Head of caudate nucleus (tissue), 42 donors: Measurements from ENCODE around the gene KLHL4.
"Not testable (repeated sequence)": the region's sequence is repeated elsewhere in the genome, so short reads cannot be mapped to it uniquely, and the experiment has no call there.

Experiments
- DNase-seq, 42 donors: peaks; one replicate each; pipeline versions ENCODE4 v3.0.0 to v3.0.0-alpha.2; 2020 to 2021; ENCODE audit warnings: mixed read lengths in 7 of 42
- intact Hi-C: fragments of 100-400 bp; cut with DNase I; formaldehyde crosslinking; loops from one replicate; pipeline ENCODE4 v1.15.0; 2022

Gene KLHL4

GRCh38 chrX:87634361-87634760, 116.8 kb downstream of the KLHL4 start:
- DNase-seq: no peak
- intact Hi-C loops: no loop called here

GRCh38 chrX:87636533-87636932, 118.9 kb downstream of the KLHL4 start:
- intact Hi-C loops: no loop called here
- no peak for DNase-seq

GRCh38 chrX:87641439-87641838, 123.8 kb downstream of the KLHL4 start:
- intact Hi-C loops, DNase-seq: not testable (repeated sequence)

- no peak for DNase-seq
- intact Hi-C loops: no loop called here
These were observed 144.2 kb downstream of the KLHL4 start for GRCh38 chrX:87661761-87662160.

- intact Hi-C loops: no loop called here
- DNase-seq: peak in 3 of 42 donors; percentile 1 to 45 (median 38)
These were observed 145.8 kb downstream of the KLHL4 start for GRCh38 chrX:87663421-87663820.

GRCh38 chrX:87664381-87664780, 146.8 kb downstream of the KLHL4 start:
- intact Hi-C loops: no loop called here
- peak in 2 of 42 donors; percentile 3 to 9 for DNase-seq

- intact Hi-C loops: loop anchor here (10.0 kb wide), 1 partner anchor 335 kb away; no protein-coding TSS in a partner anchor
These were observed 162.2 kb downstream of the KLHL4 start for GRCh38 chrX:87679849-87680248.

GRCh38 chrX:87687703-87688102, 170.1 kb downstream of the KLHL4 start:
- intact Hi-C loops: no loop called here

More at GRCh38 chrX:87679849-87680248, 162.2 kb downstream of the KLHL4 start:
- no peak for DNase-seq

GRCh38 chrX:87688113-87688748, 170.6 kb downstream of the KLHL4 start:
- intact Hi-C loops, DNase-seq: not testable (repeated sequence)

More at GRCh38 chrX:87687703-87688102, 170.1 kb downstream of the KLHL4 start:
- no peak for DNase-seq

- intact Hi-C loops: not testable (repeated sequence)
These were observed 171.6 kb downstream of the KLHL4 start for GRCh38 chrX:87689218-87689617.

GRCh38 chrX:87693204-87693603, 175.6 kb downstream of the KLHL4 start:
- intact Hi-C loops: no loop called here
- no peak for DNase-seq

More at GRCh38 chrX:87689218-87689617, 171.6 kb downstream of the KLHL4 start:
- not testable (repeated sequence) for DNase-seq

- no peak for DNase-seq
- intact Hi-C loops: no loop called here
These were observed 179.8 kb downstream of the KLHL4 start for GRCh38 chrX:87697409-87697808.

GRCh38 chrX:87702795-87703194, 185.2 kb downstream of the KLHL4 start:
- DNase-seq: no peak
- intact Hi-C loops: no loop called here

- intact Hi-C loops, DNase-seq: not testable (repeated sequence)
These were observed 185.9 kb downstream of the KLHL4 start for GRCh38 chrX:87703469-87703868.

- intact Hi-C loops: no loop called here
- no peak for DNase-seq
These were observed 188.5 kb downstream of the KLHL4 start for GRCh38 chrX:87706134-87706533.

GRCh38 chrX:87710580-87710979, 193.0 kb downstream of the KLHL4 start:
- intact Hi-C loops: no loop called here
- DNase-seq: no peak
